Parathyroid adenoma (tissue), 2 donors: ENCODE measurements around the gene HECW1.

Experiments
- H2AFZ ChIP-seq: fragments of 300-600 bp; sonication (generic); one replicate; pipeline ENCODE4 v1.7.0; 2017; ENCODE audit warnings: antibody characterized with exemption, mild to moderate bottlenecking
- H3K27ac ChIP-seq: fragments of 300-600 bp; sonication (generic); one replicate; pipeline ENCODE4 v1.7.0; 2017
- H3K27me3 ChIP-seq: fragments of 300-600 bp; sonication (generic); one replicate; pipeline ENCODE4 v1.7.0; 2017; ENCODE audit warnings: low read length; ENCODE audit not compliant: control insufficient read depth, insufficient read depth
- H3K36me3 ChIP-seq: fragments of 300-600 bp; sonication (generic); one replicate; pipeline ENCODE4 v1.7.0; 2017; ENCODE audit warnings: low read length; ENCODE audit not compliant: control insufficient read depth, insufficient read depth
- H3K4me1 ChIP-seq: fragments of 300-600 bp; sonication (generic); one replicate; pipeline ENCODE4 v1.7.0; 2017; ENCODE audit warnings: control low read depth
- H3K4me2 ChIP-seq: fragments of 300-600 bp; sonication (generic); one replicate; pipeline ENCODE4 v1.7.0; 2017; ENCODE audit warnings: low read length
- H3K4me3 ChIP-seq: fragments of 300-600 bp; sonication (generic); one replicate; pipeline ENCODE4 v1.7.0; 2017; ENCODE audit warnings: low read depth, low read length
- H3K79me2 ChIP-seq: fragments of 300-600 bp; sonication (generic); one replicate; pipeline ENCODE4 v1.7.0; 2017; ENCODE audit warnings: control low read depth
- H3K9ac ChIP-seq: fragments of 300-600 bp; sonication (generic); one replicate; pipeline ENCODE4 v1.7.0; 2017; ENCODE audit warnings: mild to moderate bottlenecking
- H3K9me3 ChIP-seq: fragments of 300-600 bp; sonication (generic); one replicate; pipeline ENCODE4 v1.7.0; 2017; ENCODE audit warnings: low read length; ENCODE audit not compliant: control insufficient read depth
- TF ChIP-seq, protein P1 (sequence below): fragments of 300-600 bp; sonication (generic); IDR thresholded peaks from one replicate; pipeline ENCODE4 v1.7.0; 2017; ENCODE audit warnings: antibody characterized with exemption, mild to moderate bottlenecking
- donor health status: primary hyperparathyroidism.

The HECW1 gene

GRCh38 chr7:43311052-43311451 is 198.6 kb downstream of the HECW1 start:
- Histone ChIP-seq H3K36me3 (no peaks in the 10 kb centered on the region), H3K4me2 (no peak overlapping the region), H3K27me3 (no peaks in the 10 kb centered on the region), H3K9ac (no peak overlapping the region), H3K4me1 (no peaks in the 10 kb centered on the region), H3K27ac (no peak overlapping the region), H3K79me2 (no peaks in the 10 kb centered on the region), H3K4me3 (no peak overlapping the region), H2AFZ (peak overlapping the region; percentile 23), H3K9me3 (no peaks in the 10 kb centered on the region)
- TF ChIP-seq, protein P1, sequence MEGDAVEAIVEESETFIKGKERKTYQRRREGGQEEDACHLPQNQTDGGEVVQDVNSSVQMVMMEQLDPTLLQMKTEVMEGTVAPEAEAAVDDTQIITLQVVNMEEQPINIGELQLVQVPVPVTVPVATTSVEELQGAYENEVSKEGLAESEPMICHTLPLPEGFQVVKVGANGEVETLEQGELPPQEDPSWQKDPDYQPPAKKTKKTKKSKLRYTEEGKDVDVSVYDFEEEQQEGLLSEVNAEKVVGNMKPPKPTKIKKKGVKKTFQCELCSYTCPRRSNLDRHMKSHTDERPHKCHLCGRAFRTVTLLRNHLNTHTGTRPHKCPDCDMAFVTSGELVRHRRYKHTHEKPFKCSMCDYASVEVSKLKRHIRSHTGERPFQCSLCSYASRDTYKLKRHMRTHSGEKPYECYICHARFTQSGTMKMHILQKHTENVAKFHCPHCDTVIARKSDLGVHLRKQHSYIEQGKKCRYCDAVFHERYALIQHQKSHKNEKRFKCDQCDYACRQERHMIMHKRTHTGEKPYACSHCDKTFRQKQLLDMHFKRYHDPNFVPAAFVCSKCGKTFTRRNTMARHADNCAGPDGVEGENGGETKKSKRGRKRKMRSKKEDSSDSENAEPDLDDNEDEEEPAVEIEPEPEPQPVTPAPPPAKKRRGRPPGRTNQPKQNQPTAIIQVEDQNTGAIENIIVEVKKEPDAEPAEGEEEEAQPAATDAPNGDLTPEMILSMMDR = no peak

DNA sequence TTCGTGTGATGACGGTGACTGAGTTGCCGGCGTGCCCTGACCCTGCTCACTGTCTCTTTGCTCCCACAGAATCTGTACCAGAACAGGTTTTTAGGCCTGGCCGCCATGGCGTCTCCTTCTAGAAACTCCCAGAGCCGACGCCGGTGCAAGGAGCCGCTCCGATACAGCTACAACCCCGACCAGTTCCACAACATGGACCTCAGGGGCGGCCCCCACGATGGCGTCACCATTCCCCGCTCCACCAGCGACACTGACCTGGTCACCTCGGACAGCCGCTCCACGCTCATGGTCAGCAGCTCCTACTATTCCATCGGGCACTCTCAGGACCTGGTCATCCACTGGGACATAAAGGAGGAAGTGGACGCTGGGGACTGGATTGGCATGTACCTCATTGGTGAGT is 199.2 kb downstream of the HECW1 start:
- Histone ChIP-seq H2AFZ (no peak overlapping the region), H3K27me3 (no peaks in the 10 kb centered on the region), H3K9ac (no peak overlapping the region), H3K27ac (no peak overlapping the region), H3K4me3 (no peak overlapping the region), H3K36me3 (no peaks in the 10 kb centered on the region), H3K79me2 (no peaks in the 10 kb centered on the region), H3K9me3 (no peaks in the 10 kb centered on the region), H3K4me2 (no peak overlapping the region), H3K4me1 (no peaks in the 10 kb centered on the region)
- TF ChIP-seq, protein P1 = no peak

DNA sequence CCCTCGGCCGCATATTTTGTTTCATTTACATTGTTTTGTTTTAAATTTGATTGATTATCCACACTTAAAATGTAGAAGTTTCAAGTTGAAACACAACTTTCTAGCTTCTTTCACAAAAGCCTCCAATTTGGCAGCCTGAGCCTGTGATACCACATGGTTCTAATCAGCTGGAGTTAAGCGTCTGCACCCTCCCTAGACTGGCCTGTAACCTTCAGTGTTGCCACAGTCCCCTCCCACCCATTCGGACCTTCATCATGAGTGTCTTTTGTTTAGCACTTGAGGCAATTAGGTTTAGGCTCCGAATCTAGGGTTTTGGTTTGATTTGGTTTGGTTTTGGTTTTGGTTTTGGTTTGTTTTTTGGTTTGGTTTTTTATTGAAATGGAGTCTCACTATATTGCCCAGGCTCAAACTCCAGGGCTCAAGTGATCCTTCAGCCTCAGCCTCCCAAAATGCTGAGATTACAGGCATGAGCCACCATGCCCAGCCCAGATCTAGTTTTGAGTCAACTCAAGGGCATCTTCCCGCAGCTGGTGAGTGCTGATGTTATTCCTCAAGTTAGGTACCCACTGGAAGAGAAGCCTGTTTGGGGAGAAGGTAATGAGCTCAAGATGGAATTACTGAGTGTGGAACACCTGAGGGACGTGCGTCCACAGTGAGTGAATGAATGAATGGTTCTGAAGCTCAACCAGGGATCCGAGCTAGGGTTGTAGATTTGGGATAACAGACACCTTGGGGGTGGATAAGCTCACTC is 201.4 kb downstream of the HECW1 start:
- Histone ChIP-seq H3K4me2 (no peak overlapping the region), H3K4me3 (no peak overlapping the region), H3K4me1 (no peaks in the 10 kb centered on the region), H3K27ac (no peak overlapping the region), H3K27me3 (no peaks in the 10 kb centered on the region), H3K79me2 (no peaks in the 10 kb centered on the region), H3K36me3 (no peaks in the 10 kb centered on the region), H2AFZ (no peak overlapping the region), H3K9ac (no peak overlapping the region), H3K9me3 (no peaks in the 10 kb centered on the region)
- TF ChIP-seq, protein P1 = no peak

DNA sequence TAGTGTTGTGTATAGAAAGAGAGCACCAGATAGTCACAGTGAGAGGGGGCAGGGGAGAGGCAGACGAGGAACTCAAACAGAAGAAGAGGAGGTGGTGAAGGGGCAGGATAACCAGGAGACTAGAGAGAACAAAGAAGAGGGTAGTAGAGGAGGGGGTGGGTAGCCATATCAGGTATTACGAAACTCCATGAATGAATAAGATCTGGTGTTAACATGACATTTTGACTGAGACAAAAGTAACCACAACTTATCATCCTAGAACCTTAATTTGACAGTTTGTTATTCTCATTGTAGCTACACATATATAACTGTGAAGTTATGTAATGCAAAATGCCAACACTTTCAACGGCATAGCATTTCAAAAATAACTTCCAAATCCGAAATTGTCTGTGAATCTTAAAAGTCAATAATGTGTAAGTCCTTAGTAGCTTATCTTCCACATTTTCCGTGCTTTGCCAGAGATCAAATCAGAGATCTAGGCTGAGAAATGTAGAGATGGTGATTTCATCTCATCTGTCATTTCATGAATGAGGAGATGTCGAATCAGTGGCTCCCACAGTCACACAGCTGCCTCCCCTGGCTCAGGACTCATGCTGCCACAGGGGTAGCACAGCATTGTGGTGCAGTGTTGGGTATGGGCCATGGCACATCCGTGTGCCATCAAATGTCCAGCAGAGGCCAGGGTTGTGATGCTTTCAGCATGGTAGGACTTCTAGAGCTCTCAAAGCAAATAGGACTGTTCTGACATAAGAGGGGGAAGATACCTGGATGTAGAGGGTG is 202.1 kb downstream of the HECW1 start:
- no peaks in the 10 kb centered on the region for H3K9me3 ChIP-seq
- no peak overlapping the region for H3K4me3 ChIP-seq
- TF ChIP-seq, protein P1 = no peak
- no peak overlapping the region for H3K4me2 ChIP-seq
- no peaks in the 10 kb centered on the region for H3K79me2 ChIP-seq
- H2AFZ ChIP-seq = no peak overlapping the region
- H3K27me3 ChIP-seq = no peaks in the 10 kb centered on the region
- no peaks in the 10 kb centered on the region for H3K36me3 ChIP-seq
- H3K27ac ChIP-seq = no peak overlapping the region
- no peaks in the 10 kb centered on the region for H3K4me1 ChIP-seq
- H3K9ac ChIP-seq = no peak overlapping the region
